ENCODE data around the gene TCF7L2.

Gene TCF7L2

GRCh38 chr10:113000442-113000841 is 50.4 kb downstream of the TCF7L2 start:
- no peak for DNase-seq

- DNase-seq = no peak
These were observed 51.0 kb downstream of the TCF7L2 start for GRCh38 chr10:113000876-113001598.

- DNase-seq = no peak
These were observed 51.8 kb downstream of the TCF7L2 start for GRCh38 chr10:113001599-113002448.

- no peak for DNase-seq
These were observed 52.4 kb downstream of the TCF7L2 start for GRCh38 chr10:113002449-113002777.

GRCh38 chr10:113003052-113003451 is 53.0 kb downstream of the TCF7L2 start:
- DNase-seq = no peak

- DNase-seq = no peak
These were observed 54.1 kb downstream of the TCF7L2 start for GRCh38 chr10:113004069-113004618.

- DNase-seq = no peak
These were observed 55.3 kb downstream of the TCF7L2 start for GRCh38 chr10:113005380-113005779.

GRCh38 chr10:113006656-113007342 is 56.8 kb downstream of the TCF7L2 start:
- no peak for DNase-seq

- DNase-seq = no peak
These were observed 57.3 kb downstream of the TCF7L2 start for GRCh38 chr10:113007343-113007771.

- DNase-seq = no peak
These were observed 57.8 kb downstream of the TCF7L2 start for GRCh38 chr10:113007821-113008220.

GRCh38 chr10:113011592-113012374 is 61.7 kb downstream of the TCF7L2 start:
- no peak for DNase-seq

GRCh38 chr10:113015201-113015600 is 65.2 kb downstream of the TCF7L2 start:
- no peak for DNase-seq

- no peak for DNase-seq
These were observed 67.3 kb downstream of the TCF7L2 start for GRCh38 chr10:113017376-113017775.

- no peak for DNase-seq
These were observed 68.0 kb downstream of the TCF7L2 start for GRCh38 chr10:113018034-113018433.

- DNase-seq = no peak
These were observed 69.0 kb downstream of the TCF7L2 start for GRCh38 chr10:113019096-113019495.

GRCh38 chr10:113019692-113020474 is 69.8 kb downstream of the TCF7L2 start:
- no peak for DNase-seq

GRCh38 chr10:113020475-113020753 is 70.4 kb downstream of the TCF7L2 start:
- DNase-seq = no peak

GRCh38 chr10:113020838-113021237 is 70.8 kb downstream of the TCF7L2 start:
- peak; percentile 56 for DNase-seq

- DNase-seq = no peak
These were observed 71.4 kb downstream of the TCF7L2 start for GRCh38 chr10:113021268-113022040.

GRCh38 chr10:113022265-113022664 is 72.2 kb downstream of the TCF7L2 start:
- DNase-seq = no peak

- no peak for DNase-seq
These were observed 73.0 kb downstream of the TCF7L2 start for GRCh38 chr10:113023017-113023416.

Data from NCI-H1092 (cell line).